K562 (cell line): ENCODE data around the gene CWF19L2. TPM values are rescaled to one million over a fixed set of nuclear protein-coding genes. Genes with fewer than 3 reads are reported as not detected.

Experiments
- ATAC-seq: fragments of 200-7000 bp; cut with Tn5 transposase; 3 replicates; pipeline ENCODE4 v1.9.1; 2020; ENCODE audit warnings: moderate library complexity
- BruUV-seq: library from RNA; stranded (reverse); fragments of 400-500 nt; replicated peaks from 2 replicates; lab custom pipeline; 2021; lab: Mats Ljungman, UMichigan
- CTCF ChIA-PET: fragments of 300-600 bp; formaldehyde crosslinking; extraction: SDS; loops from one replicate; lab custom pipeline; 2021; ENCODE audit warnings: low intra/inter-chr PET ratio; lab: Yijun Ruan, JAX
- POLR2A ChIA-PET: fragments of 300-600, 350-650 bp; sonication (Branson Sonifier 250); formaldehyde crosslinking; extraction: SDS; loops from one replicate; lab custom pipeline; 2021; ENCODE audit warnings: antibody characterized with exemption, inconsistent platforms; lab: Yijun Ruan, JAX
- DNase-seq, 4 experiments: peaks; one replicate each; pipeline versions ENCODE4 v3.0.0 to v3.0.0-alpha.2; 2011 to 2018; ENCODE audit warnings: low spot score in 3 of 4, mixed read lengths in 3 of 4; ENCODE audit errors: extremely low read depth in 1 of 4
- FAIRE-seq: peaks from 2 replicates; lab custom pipeline; 2011; peaks lifted over from hg19 to GRCh38; lab: Jason Lieb, UNC
- H2AFZ ChIP-seq: 2 replicates; pipeline ENCODE4 v1.6.0; 2011; ENCODE audit warnings: low read depth, low read length, control low read depth, inconsistent platforms
- H3K27ac ChIP-seq: fragments of 200-600 bp; 3 replicates; pipeline ENCODE4 v1.8.0; 2011; ENCODE audit warnings: low read depth, mild to moderate bottlenecking, control low read depth, inconsistent platforms, low read length, moderate library complexity, mixed read lengths; ENCODE audit errors: extremely low read depth
- H3K27me3 ChIP-seq, 2 experiments: fragments of 300-600 bp in 1 of 2; 2 replicates in 1 of 2; 3 replicates in 1 of 2; pipeline versions ENCODE4 v1.6.0 to v1.8.0; 2011; ENCODE audit warnings: inconsistent platforms in 2 of 2, low read length in 2 of 2, mild to moderate bottlenecking in 1 of 2, mixed read lengths in 1 of 2, moderate library complexity in 1 of 2; ENCODE audit not compliant: control insufficient read depth in 2 of 2, insufficient read depth in 2 of 2
- H3K36me3 ChIP-seq: fragments of 300-600 bp; 3 replicates; pipeline ENCODE4 v1.8.0; 2011; ENCODE audit warnings: mild to moderate bottlenecking, low read length, inconsistent platforms; ENCODE audit not compliant: control insufficient read depth, insufficient read depth
- H3K4me1 ChIP-seq, 2 experiments: fragments of 200-600 bp in 1 of 2; replicated peaks in 1 of 2; 2 replicates in 1 of 2; 3 replicates in 1 of 2; pipeline versions ENCODE4 v1.5.1 to v1.8.0; 2011; ENCODE audit warnings: inconsistent platforms in 2 of 2, low read length in 2 of 2, mild to moderate bottlenecking in 1 of 2, mixed read lengths in 1 of 2, moderate library complexity in 1 of 2; ENCODE audit not compliant: control insufficient read depth in 2 of 2, insufficient read depth in 2 of 2
- H3K4me2 ChIP-seq: 2 replicates; pipeline ENCODE4 v1.6.1; 2011; ENCODE audit warnings: low read length, control low read depth, inconsistent platforms, mixed read lengths; ENCODE audit not compliant: insufficient read depth
- H3K4me3 ChIP-seq: fragments of 200-600 bp; sonication (generic), shearing (Covaris generic); 2 replicates; pipeline ENCODE4 v1.5.1; 2016; ENCODE audit warnings: control low read depth, inconsistent platforms
- H3K79me2 ChIP-seq: fragments of 200-600 bp; 3 replicates; pipeline ENCODE4 v1.8.0; 2011; ENCODE audit warnings: low read length, inconsistent platforms; ENCODE audit not compliant: control insufficient read depth, insufficient read depth
- H3K9ac ChIP-seq, 2 experiments: 2 replicates each; pipeline versions ENCODE4 v1.6.0 to v1.6.1; 2011; ENCODE audit warnings: low read depth in 2 of 2, low read length in 2 of 2, control low read depth in 1 of 2, inconsistent platforms in 1 of 2, mild to moderate bottlenecking in 1 of 2, mixed read lengths in 1 of 2; ENCODE audit not compliant: insufficient read depth in 1 of 2
- H3K9me1 ChIP-seq: one replicate; pipeline ENCODE4 v1.6.0; 2011; ENCODE audit warnings: inconsistent platforms, mild to moderate bottlenecking, low read length, moderate library complexity; ENCODE audit not compliant: control insufficient read depth, insufficient read depth
- H3K9me3 ChIP-seq: replicated peaks from 2 replicates; pipeline ENCODE4 v1.5.1; 2011; ENCODE audit warnings: low read depth, low read length, inconsistent platforms; ENCODE audit not compliant: control insufficient read depth, insufficient read depth
- H4K20me1 ChIP-seq: replicated peaks from 2 replicates; pipeline ENCODE4 v1.6.1; 2011; ENCODE audit warnings: low read length, inconsistent platforms, mixed read lengths; ENCODE audit not compliant: control insufficient read depth, insufficient read depth
- CHD7 ChIP-seq: fragments of 200-600 bp; sonication (generic); IDR thresholded peaks from one replicate; pipeline ENCODE4 v1.6.1; 2012; ENCODE audit warnings: mild to moderate bottlenecking, low read depth, low read length, inconsistent platforms
- FOXK2 ChIP-seq, 2 experiments: fragments of 450-650 bp; IDR thresholded peaks in 1 of 2; conservative IDR thresholded peaks in 1 of 2; 2 replicates each; pipeline ENCODE4 v1.6.1; 2016; ENCODE audit warnings: low read depth in 2 of 2, mild to moderate bottlenecking in 1 of 2
- KAT2B ChIP-seq: IDR thresholded peaks from one replicate; pipeline ENCODE4 v1.6.1; 2012; ENCODE audit warnings: low read depth, mild to moderate bottlenecking, control low read depth, inconsistent platforms, low read length, moderate library complexity
- RBM39 ChIP-seq: fragments of 200-400 bp; formaldehyde crosslinking; optimal IDR thresholded peaks from 2 replicates; pipeline ENCODE3; 2018; ENCODE audit warnings: low read depth, low read length
- SAFB ChIP-seq: fragments of 200-400 bp; formaldehyde crosslinking; IDR thresholded peaks from 2 replicates; pipeline ENCODE4 v1.6.1; 2017; ENCODE audit warnings: low read depth, low read length, borderline replicate concordance
- ZBTB5 ChIP-seq: fragments of 450-650 bp; IDR thresholded peaks from 2 replicates; pipeline ENCODE4 v1.6.1; 2017; ENCODE audit warnings: antibody characterized with exemption
- ZNF143 ChIP-seq: sonication (generic); formaldehyde crosslinking; IDR thresholded peaks from 2 replicates; pipeline ENCODE4 v1.9.0; 2022; ENCODE audit warnings: mild to moderate bottlenecking, missing genetic modification reagents
- in situ Hi-C: fragments of 300-500 bp; cut with MboI; formaldehyde crosslinking; loops from 4 replicates; pipeline ENCODE4 v1.15.0; 2018; ENCODE audit warnings: inconsistent platforms, mixed read lengths
- intact Hi-C: fragments of 100-400 bp; cut with micrococcal nuclease; formaldehyde crosslinking; loops from 2 replicates; pipeline ENCODE4 v1.14.2; 2022
- polyA plus RNA-seq, 8 experiments: library from polyadenylated mRNA; depleted of rRNA in 4 of 8; stranded (reverse) in 5 of 8; unstranded in 3 of 8; fragments of >200 nt; fragmentation: Nextera tagmentation in 2 of 8; fragmentation: Illumina TruSeq in 1 of 8; extraction: Ambion mirVana in 2 of 8; extraction: Trizol in 1 of 8; gene quantifications; 2 replicates each; pipeline versions ENCODE4 v1.2.1 to v1.2.3, GENCODE V29; 2011 to 2014; ENCODE audit warnings: inconsistent platforms in 1 of 8, missing spikeins in 1 of 8
- total RNA-seq, 7 experiments: library from RNA; depleted of rRNA in 6 of 7; stranded (reverse); fragments of >200 nt in 6 of 7; fragmentation: Illumina TruSeq in 2 of 7; extraction: Trizol in 2 of 7; gene quantifications; 2 replicates each; pipeline versions ENCODE4 v1.2.1 to v1.2.3, GENCODE V29; 2011 to 2021; ENCODE audit warnings: low replicate concordance in 1 of 7

Gene CWF19L2
- total and polyA plus RNA-seq, 9 of the 15 experiments (the other 6 are each of a cell fraction or from before 2014, with no cell fraction given) = 4.7 to 23.3 (median 10.2) TPM

- POLR2A ChIA-PET = no interaction called here
- FAIRE-seq (no peak), ATAC-seq (no peak), DNase-seq (no peak)
- Histone ChIP-seq H3K4me2 (no peak overlapping the region), H2AFZ (no peak overlapping the region), H4K20me1 (no peaks in the 10 kb centered on the region), H3K9me1 (no peaks in the 10 kb centered on the region), H3K9me3 (no peaks in the 10 kb centered on the region), H3K4me1 (no peaks in the 10 kb centered on the region), H3K27me3 (no peaks in the 10 kb centered on the region), H3K27ac (no peak overlapping the region), H3K4me3 (no peak overlapping the region), H3K36me3 (no peaks in the 10 kb centered on the region), H3K9ac (no peak overlapping the region), H3K79me2 (no peaks in the 10 kb centered on the region)
- in situ Hi-C loops (no loop called here), intact Hi-C loops (no loop called here)
- no TSS peak for BruUV-seq
- CTCF ChIA-PET = no interaction called here
- no peak for TF ChIP-seq ZBTB5
- no peak for TF ChIP-seq FOXK2 (conservative IDR thresholded peaks at IDR 0.05 in 1 of 2, IDR thresholded peaks at IDR 0.05 in 1 of 2; ENCODE audit: low read depth in 2 of 2)
- TF ChIP-seq KAT2B = no peak
- no peak for TF ChIP-seq CHD7
- no peak for TF ChIP-seq ZNF143 (CRISPR knock-in tag)
- TF ChIP-seq RBM39 = no peak
- TF ChIP-seq SAFB = no peak
Observed at GRCh38 chr11:107482234-107482633, 24.6 kb upstream of the CWF19L2 start.
